ACC112 (cell line): ENCODE measurements around the gene TSPAN31.
A peak's percentile ranks its signal among the peaks of the same experiment; 100 is the strongest.
"Not testable (repeated sequence)": the region's sequence is repeated elsewhere in the genome, so short reads cannot be mapped to it uniquely, and the experiment has no call there.

Experiments
- H2AFZ ChIP-seq: fragments of 200-600 bp; sonication (generic); one replicate; pipeline ENCODE4 v1.6.0; 2017; ENCODE audit warnings: antibody characterized with exemption, low read length; ENCODE audit not compliant: unreplicated experiment
- H3K27ac ChIP-seq: fragments of 200-600 bp; sonication (generic); 2 replicates; pipeline ENCODE4 v1.5.1; 2014; ENCODE audit warnings: low read depth, mild to moderate bottlenecking, antibody characterized with exemption, low read length, moderate library complexity
- H3K27me3 ChIP-seq: fragments of 200-600 bp; sonication (generic); 2 replicates; pipeline ENCODE4 v1.6.1; 2014; ENCODE audit warnings: mild to moderate bottlenecking, antibody characterized with exemption, low read length, moderate library complexity, mixed read lengths; ENCODE audit not compliant: insufficient read depth
- H3K36me3 ChIP-seq: fragments of 200-600 bp; sonication (generic); 2 replicates; pipeline ENCODE4 v1.6.1; 2016; ENCODE audit warnings: mild to moderate bottlenecking, antibody characterized with exemption, low read length, moderate library complexity, mixed read lengths; ENCODE audit not compliant: insufficient read depth
- H3K4me1 ChIP-seq: fragments of 200-600 bp; sonication (generic); one replicate; pipeline ENCODE4 v1.6.1; 2016; ENCODE audit warnings: low read length, mixed read lengths; ENCODE audit not compliant: insufficient read depth, unreplicated experiment, control insufficient read depth
- H3K4me3 ChIP-seq: fragments of 200-600 bp; sonication (generic); 2 replicates; pipeline ENCODE4 v1.5.1; 2014; ENCODE audit warnings: mild to moderate bottlenecking, low read depth, low read length
- H3K79me2 ChIP-seq: fragments of 200-600 bp; sonication (generic); one replicate; pipeline ENCODE4 v1.6.0; 2016; ENCODE audit warnings: low read length; ENCODE audit not compliant: control insufficient read depth, unreplicated experiment, insufficient read depth

The TSPAN31 gene, protein sequence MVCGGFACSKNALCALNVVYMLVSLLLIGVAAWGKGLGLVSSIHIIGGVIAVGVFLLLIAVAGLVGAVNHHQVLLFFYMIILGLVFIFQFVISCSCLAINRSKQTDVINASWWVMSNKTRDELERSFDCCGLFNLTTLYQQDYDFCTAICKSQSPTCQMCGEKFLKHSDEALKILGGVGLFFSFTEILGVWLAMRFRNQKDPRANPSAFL

DNA sequence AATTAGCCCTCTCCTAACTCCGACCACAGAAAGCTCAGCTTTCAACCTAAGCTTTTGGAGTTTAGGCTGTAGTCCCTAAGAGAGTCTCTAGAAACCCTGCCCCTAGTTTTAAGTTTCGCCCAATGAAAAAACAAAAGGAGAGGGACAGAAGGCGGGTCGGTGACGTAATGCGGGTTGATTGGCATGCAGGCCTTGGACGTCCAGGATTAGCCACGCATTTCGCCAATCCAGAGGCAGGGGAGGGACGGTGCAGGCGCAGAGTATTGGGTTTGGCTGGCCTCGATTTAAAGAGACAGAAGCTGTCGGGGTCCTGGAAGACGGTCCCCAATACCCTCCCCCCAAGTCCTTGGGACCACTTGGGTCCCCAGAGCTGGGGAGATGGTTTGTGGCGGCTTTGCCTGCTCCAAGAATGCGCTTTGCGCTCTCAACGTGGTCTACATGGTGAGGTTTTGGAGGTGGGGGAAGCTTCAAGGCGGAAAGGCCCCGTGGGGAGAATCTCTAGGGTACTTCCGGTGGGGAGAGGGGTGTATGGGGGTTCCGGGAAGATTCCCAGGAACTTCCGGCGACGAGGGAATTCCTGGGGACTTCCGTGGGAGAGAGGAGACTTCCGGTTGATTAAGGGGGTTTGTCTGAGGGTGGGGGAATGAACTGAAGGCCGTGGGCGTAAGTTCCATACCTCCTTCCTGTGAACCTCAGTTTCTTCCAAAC, at the start of gene TSPAN31:
Gene TSPAN31 (plus strand): TSS at position 263 of the 708 bp plus-strand sequence. CDS start 116 bp downstream, at position 379.
- Histone ChIP-seq H3K79me2 (peaks cover 7% of the 10 kb centered on the region), H3K4me1 (no peaks in the 10 kb centered on the region), H2AFZ (peak within 1 kb of the TSS; percentile 71)

DNA sequence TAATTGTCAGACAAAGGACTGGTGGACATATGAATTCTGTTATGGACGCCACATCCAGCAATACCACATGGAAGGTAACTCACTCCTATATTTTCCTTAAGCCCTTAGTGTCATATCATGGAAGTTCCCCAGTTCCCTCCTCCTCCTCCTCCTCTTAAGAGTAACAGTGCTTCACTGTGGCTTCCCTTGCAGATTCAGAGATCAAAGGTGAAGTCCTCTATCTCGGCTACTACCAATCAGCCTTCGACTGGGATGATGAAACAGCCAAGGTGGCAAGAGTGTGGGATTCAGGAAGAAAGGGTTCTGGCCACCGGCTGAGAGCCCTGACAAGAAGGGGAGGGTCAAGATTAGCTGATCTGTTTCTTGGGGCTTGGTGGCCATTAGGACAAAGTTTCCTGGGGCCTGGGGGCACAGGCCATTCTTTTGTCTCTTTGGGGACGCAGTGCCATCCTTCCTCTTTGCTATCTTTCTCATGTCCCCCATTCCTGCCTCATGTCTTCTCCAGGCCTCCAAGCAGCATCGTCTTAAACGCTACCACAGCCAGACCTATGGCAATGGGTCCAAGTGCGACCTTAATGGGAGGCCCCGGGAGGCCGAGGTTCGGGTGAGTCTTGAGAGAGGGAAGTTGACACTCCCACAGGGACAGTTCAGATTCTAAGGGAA, 48.9 kb upstream of the TSPAN31 start:
- Histone ChIP-seq H3K36me3 (peaks cover 22% of the 10 kb centered on the region; the same call in 1 of the 2 replicates), H3K79me2 (peaks cover 11% of the 10 kb centered on the region)

More for the DNA sequence above, at the start of gene TSPAN31:
- H3K27ac ChIP-seq: peak within 1 kb of the TSS; percentile 88
- H3K4me3 ChIP-seq: peak within 1 kb of the TSS; percentile 96
- H3K36me3 ChIP-seq: peaks cover 20% of the 10 kb centered on the region; the same call in 1 of the 2 replicates
- peaks cover 14% of the 10 kb centered on the region for H3K27me3 ChIP-seq

DNA sequence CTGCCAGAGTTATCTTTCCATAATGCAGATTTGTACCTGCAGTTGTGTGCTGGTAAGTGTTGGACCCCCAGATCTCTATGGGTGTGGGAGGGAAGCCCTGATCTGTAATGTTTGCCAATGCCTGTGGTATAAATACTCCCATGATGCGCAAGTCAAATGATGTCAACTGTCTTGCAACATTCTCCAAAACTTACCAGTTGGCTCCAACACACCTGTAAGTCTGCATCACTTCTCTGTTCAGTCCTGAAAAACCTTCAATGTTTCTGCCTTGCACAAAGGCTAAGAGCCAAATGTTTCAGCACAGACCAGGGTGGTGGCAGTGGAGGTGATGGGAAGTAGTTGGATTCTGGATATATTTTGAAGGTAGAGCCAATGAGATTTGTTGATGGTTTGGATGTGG, 47.8 kb upstream of the TSPAN31 start:
- no peak overlapping the region for H3K4me3 ChIP-seq
- no peak overlapping the region for H2AFZ ChIP-seq
- H3K36me3 ChIP-seq: peaks cover 23% of the 10 kb centered on the region; the same call in 1 of the 2 replicates
- H3K27me3 ChIP-seq: no peaks in the 10 kb centered on the region
- H3K27ac ChIP-seq: no peak overlapping the region
- peaks cover 11% of the 10 kb centered on the region for H3K79me2 ChIP-seq
- peaks cover 7% of the 10 kb centered on the region for H3K4me1 ChIP-seq

More for the DNA sequence above, 48.9 kb upstream of the TSPAN31 start:
- H3K27ac ChIP-seq: no peak overlapping the region
- H3K27me3 ChIP-seq: no peaks in the 10 kb centered on the region
- no peak overlapping the region for H3K4me3 ChIP-seq
- peaks cover 7% of the 10 kb centered on the region for H3K4me1 ChIP-seq
- no peak overlapping the region for H2AFZ ChIP-seq

DNA sequence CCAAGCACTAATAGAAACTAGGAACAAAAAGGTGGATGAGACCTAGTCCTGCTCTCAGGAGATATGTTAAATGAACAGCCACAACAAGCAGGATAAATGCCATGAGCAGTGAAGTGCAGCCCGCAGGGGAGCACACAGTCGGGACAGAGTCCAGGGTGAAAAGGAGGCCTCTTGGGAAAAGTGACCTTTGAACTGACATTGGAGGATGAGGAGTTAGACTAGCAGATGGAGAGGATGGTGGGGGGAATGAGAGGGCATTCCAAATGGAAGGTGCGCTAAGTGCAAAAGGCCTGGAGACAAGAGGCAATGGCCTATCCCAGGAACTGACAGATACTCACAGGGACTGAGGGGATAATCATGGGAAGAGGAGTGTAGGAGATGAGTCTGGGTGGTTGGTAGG, 46.4 kb upstream of the TSPAN31 start:
- peaks cover 5% of the 10 kb centered on the region for H3K4me1 ChIP-seq
- H3K36me3 ChIP-seq: peaks cover 36% of the 10 kb centered on the region

DNA sequence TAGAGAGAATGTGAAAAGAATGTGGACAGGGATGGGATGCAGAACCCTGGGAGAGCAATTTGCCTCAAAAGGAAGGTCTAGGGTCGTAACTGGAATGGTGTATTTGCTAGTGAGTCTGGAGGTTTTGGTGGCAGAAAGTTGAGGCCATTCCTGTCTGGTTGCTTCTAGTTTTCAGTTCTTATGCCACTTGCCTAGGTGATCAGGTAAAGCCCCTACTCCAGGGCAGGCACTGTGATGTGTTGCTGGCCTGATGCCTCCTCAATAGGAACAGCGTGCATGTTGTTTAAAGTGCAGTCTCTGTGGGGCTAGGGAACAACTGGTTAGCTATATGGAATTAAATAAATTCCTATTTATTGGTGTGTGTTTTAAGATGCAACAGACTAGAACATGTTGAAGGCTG, 44.5 kb upstream of the TSPAN31 start:
- Histone ChIP-seq H2AFZ (no peak overlapping the region), H3K4me1 (no peaks in the 10 kb centered on the region), H3K79me2 (no peaks in the 10 kb centered on the region), H3K27me3 (no peaks in the 10 kb centered on the region), H3K27ac (no peak overlapping the region), H3K36me3 (peaks cover 50% of the 10 kb centered on the region), H3K4me3 (no peak overlapping the region)

More for the DNA sequence above, 46.4 kb upstream of the TSPAN31 start:
- H3K79me2 ChIP-seq: peaks cover 11% of the 10 kb centered on the region
- H3K27me3 ChIP-seq: no peaks in the 10 kb centered on the region
- H3K27ac ChIP-seq: no peak overlapping the region
- no peak overlapping the region for H2AFZ ChIP-seq
- no peak overlapping the region for H3K4me3 ChIP-seq

DNA sequence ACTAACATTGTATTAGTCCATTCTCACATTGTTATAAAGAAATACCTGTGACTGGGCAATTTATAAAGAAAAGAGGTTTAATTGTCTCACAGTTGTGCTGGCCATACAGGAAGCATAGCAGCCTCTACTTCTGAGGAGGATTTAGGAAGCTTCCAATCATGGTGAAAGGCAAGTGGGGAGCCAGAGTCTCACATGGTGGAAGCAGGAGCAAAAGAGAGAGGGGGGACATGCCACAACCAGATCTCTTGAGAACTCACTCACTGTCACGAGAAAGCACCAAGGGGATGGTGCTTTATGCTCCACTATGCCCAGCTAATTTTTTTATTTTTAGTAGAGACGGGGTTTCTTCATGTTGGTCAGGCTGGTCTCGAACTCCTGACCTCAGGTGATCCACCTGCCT, 37.6 kb upstream of the TSPAN31 start:
- Histone ChIP-seq H3K79me2 (no peaks in the 10 kb centered on the region), H2AFZ (no peak overlapping the region), H3K27me3 (no peaks in the 10 kb centered on the region), H3K36me3 (peaks cover 41% of the 10 kb centered on the region), H3K27ac (no peak overlapping the region), H3K4me3 (no peak overlapping the region), H3K4me1 (no peaks in the 10 kb centered on the region)

DNA sequence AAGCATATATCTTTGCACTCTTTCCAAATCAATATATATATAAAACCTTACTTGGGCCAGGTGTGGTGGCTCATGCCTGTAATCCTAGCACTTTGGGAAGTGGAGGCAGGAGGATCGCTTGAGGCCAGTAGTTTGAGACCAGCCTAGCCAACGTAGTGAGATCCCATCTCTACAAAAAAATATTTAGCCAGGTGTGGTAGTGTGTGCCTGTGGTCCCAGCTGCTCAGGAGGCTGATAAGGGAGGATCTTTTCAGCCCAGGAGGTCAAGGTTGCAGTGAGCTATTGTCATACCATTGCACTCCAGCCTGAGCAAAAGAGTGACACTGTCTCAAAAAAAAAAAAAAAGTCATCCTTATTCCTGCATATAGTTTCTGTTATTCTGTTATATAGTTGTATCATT, 36.5 kb upstream of the TSPAN31 start:
- Histone ChIP-seq H3K4me1 (no peaks in the 10 kb centered on the region), H2AFZ (no peak overlapping the region), H3K27ac (no peak overlapping the region), H3K36me3 (peaks cover 34% of the 10 kb centered on the region), H3K4me3 (no peak overlapping the region), H3K27me3 (no peaks in the 10 kb centered on the region), H3K79me2 (no peaks in the 10 kb centered on the region)

DNA sequence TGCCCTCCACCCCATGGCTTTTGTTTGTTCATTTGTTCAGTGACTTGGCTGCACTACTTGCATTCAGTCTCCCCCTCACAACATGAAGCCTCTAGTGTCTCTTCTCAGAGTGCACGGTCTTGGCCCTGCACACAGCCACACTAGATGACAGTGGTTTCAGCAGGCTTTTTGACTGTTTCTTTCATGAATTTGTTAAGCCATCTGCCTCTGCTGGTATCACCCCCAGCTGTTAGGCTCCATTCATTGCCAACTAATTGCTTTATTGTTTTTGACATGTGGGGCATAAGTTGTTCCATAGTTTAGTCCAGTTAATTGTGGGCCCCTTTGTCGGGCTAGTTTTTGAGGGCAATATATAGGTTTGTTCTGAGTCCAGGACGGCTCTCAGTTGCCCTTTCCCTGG, 32.1 kb upstream of the TSPAN31 start:
- Histone ChIP-seq H3K27ac (no peak overlapping the region), H3K27me3 (no peaks in the 10 kb centered on the region), H2AFZ (no peak overlapping the region), H3K79me2 (no peaks in the 10 kb centered on the region), H3K4me1 (no peaks in the 10 kb centered on the region), H3K4me3 (no peak overlapping the region), H3K36me3 (peaks cover 12% of the 10 kb centered on the region)

DNA sequence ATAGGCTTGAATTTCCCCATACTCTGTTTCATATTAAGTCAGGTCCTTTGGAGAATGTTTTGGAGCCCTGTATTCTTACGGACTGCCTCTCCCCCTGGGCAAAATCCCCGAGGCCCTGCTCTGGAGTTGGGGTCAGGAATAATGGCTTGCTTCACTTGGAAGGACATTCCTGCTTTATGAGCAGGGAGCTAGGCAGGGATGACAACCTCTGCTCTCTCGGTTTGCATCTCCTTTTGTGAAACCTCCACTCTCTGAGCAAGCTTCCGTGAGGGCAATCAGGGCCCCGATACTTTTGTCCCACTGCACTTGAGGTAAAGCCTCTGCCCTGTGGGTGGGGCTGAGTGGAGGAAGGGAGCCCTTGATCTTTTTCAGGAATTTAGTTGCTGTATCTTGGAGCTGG, 31.6 kb upstream of the TSPAN31 start:
- H2AFZ ChIP-seq: no peak overlapping the region
- H3K4me1 ChIP-seq: no peaks in the 10 kb centered on the region
- no peaks in the 10 kb centered on the region for H3K79me2 ChIP-seq
- H3K4me3 ChIP-seq: no peak overlapping the region
- no peak overlapping the region for H3K27ac ChIP-seq
- H3K27me3 ChIP-seq: no peaks in the 10 kb centered on the region
- H3K36me3 ChIP-seq: peaks cover 15% of the 10 kb centered on the region

DNA sequence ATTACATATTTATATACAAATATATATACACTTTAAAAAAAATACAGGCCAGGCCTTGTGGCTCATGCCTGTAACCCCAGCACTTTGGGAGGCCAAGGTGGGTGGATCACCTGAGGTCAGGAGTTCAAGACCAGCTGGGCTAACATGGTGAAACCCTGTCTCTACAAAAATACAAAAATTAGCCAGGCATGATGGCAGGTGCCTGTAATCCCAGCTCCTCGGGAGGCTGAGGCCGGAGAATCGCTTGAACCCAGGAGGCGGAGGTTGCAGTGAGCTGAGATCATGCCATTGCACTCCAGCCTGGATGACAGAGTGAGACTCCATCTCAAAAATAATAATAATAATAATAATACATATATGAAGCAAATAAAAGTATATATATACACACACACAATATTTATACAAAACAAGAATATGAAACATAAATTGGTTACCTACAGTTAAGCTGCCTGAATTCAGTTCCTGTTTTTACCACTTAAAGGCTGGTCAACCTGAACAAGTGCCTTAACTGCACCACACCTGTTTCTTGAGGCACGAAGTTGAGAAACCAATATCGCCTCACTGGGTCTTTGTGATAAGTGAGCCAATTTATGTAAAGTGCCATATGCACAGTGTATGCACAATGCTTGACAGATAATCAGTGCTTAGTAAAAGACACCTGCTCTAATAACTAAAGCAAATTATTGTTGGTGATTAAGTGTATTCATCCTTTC, 29.6 kb upstream of the TSPAN31 start:
- not testable (repeated sequence) for H3K27ac ChIP-seq, H3K79me2 ChIP-seq, H2AFZ ChIP-seq, H3K27me3 ChIP-seq, H3K4me1 ChIP-seq, H3K4me3 ChIP-seq
- peaks cover 28% of the 10 kb centered on the region for H3K36me3 ChIP-seq
